Measurements from ENCODE around the gene PCSK2.

DNA sequence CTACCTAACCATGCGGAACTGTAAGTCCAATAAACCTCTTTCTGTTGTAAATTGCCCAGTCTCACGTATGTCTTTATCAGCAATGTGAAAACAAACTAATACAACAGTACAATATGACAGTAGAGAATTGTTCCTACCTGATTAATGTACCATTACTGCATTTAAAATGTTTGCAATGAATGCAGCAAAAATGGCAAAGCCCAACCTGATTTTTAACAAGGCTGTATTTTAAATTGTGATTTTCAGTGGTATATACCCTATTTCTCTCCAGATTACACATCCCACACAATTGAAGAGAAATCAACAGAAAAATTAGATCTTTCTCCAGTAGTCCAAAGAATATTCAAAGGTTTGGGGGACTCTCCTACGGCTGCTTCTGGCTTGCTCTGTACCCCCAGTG lies 3.3 kb upstream of the PCSK2 start:
- TF ChIP-seq, protein P1, sequence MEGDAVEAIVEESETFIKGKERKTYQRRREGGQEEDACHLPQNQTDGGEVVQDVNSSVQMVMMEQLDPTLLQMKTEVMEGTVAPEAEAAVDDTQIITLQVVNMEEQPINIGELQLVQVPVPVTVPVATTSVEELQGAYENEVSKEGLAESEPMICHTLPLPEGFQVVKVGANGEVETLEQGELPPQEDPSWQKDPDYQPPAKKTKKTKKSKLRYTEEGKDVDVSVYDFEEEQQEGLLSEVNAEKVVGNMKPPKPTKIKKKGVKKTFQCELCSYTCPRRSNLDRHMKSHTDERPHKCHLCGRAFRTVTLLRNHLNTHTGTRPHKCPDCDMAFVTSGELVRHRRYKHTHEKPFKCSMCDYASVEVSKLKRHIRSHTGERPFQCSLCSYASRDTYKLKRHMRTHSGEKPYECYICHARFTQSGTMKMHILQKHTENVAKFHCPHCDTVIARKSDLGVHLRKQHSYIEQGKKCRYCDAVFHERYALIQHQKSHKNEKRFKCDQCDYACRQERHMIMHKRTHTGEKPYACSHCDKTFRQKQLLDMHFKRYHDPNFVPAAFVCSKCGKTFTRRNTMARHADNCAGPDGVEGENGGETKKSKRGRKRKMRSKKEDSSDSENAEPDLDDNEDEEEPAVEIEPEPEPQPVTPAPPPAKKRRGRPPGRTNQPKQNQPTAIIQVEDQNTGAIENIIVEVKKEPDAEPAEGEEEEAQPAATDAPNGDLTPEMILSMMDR (conservative IDR thresholded peaks at IDR 0.05): no peak
- no peak for TF ChIP-seq ZFX (IDR thresholded peaks at IDR 0.05)
